GM12878 (cell line): ENCODE measurements around the gene KLHL15. TPM values are rescaled to one million over a fixed set of nuclear protein-coding genes. Genes with fewer than 3 reads are reported as not detected.

Source experiments
- CBX3 ChIP-seq: fragments of 200-600 bp; sonication (generic); IDR thresholded peaks from 2 replicates; pipeline ENCODE4 v1.6.1; 2016; ENCODE audit warnings: low read depth, borderline replicate concordance
- CEBPZ ChIP-seq: fragments of 150-350 bp; IDR thresholded peaks from 2 replicates; pipeline ENCODE4 v1.6.1; 2016; ENCODE audit warnings: low read depth, low read length
- CHD4 ChIP-seq: fragments of 200-600 bp; sonication (generic); IDR thresholded peaks from 2 replicates; pipeline ENCODE4 v1.6.1; 2016; ENCODE audit warnings: mild to moderate bottlenecking
- CREM ChIP-seq: IDR thresholded peaks from 2 replicates; pipeline ENCODE4 v1.6.1; 2014; ENCODE audit warnings: antibody characterized with exemption, low read depth
- CTCF ChIP-seq, 3 experiments: IDR thresholded peaks in 2 of 3; conservative IDR thresholded peaks in 1 of 3; 2 replicates each; pipeline ENCODE4 v1.5.1; 2011; ENCODE audit warnings: low read depth in 3 of 3, low read length in 3 of 3, mild to moderate bottlenecking in 3 of 3, control low read depth in 2 of 3, moderate library complexity in 2 of 3, inconsistent platforms in 1 of 3, mixed read lengths in 1 of 3; ENCODE audit not compliant: control insufficient read depth in 2 of 3, insufficient read depth in 1 of 3; ENCODE audit errors: extremely low read depth in 1 of 3
- E4F1 ChIP-seq: fragments of 450-650 bp; IDR thresholded peaks from 2 replicates; pipeline ENCODE4 v1.6.1; 2018; ENCODE audit warnings: borderline replicate concordance, mild to moderate bottlenecking; ENCODE audit not compliant: partially characterized antibody
- ETV6 ChIP-seq, 2 experiments: fragments of 450-650 bp in 1 of 2; IDR thresholded peaks in 1 of 2; conservative IDR thresholded peaks in 1 of 2; 2 replicates each; pipeline ENCODE4 v1.6.1; 2014; ENCODE audit warnings: antibody characterized with exemption in 1 of 2, borderline replicate concordance in 1 of 2, low read depth in 1 of 2, mild to moderate bottlenecking in 1 of 2, moderate library complexity in 1 of 2
- EZH2 ChIP-seq: IDR thresholded peaks from 2 replicates; pipeline ENCODE4 v1.6.1; 2012; ENCODE audit warnings: low read depth, mild to moderate bottlenecking, control low read depth, inconsistent platforms, low read length, borderline replicate concordance; ENCODE audit not compliant: control insufficient read depth
- GABPA ChIP-seq: IDR thresholded peaks from 2 replicates; pipeline ENCODE4 v1.6.1; 2014; ENCODE audit warnings: antibody characterized with exemption, low read depth, mild to moderate bottlenecking, inconsistent platforms
- GATAD2B ChIP-seq: fragments of 450-650 bp; conservative IDR thresholded peaks from 2 replicates; pipeline ENCODE4 v1.6.1; 2017; ENCODE audit warnings: low read depth, mild to moderate bottlenecking, moderate library complexity
- NR2F1 ChIP-seq: fragments of 450-650 bp; conservative IDR thresholded peaks from 2 replicates; pipeline ENCODE4 v1.6.1; 2017; ENCODE audit warnings: mild to moderate bottlenecking
- polyA plus RNA-seq, 11 experiments: library from polyadenylated mRNA; depleted of rRNA in 4 of 11; unstranded in 6 of 11; stranded (reverse) in 5 of 11; fragments of >200 nt; fragmentation: Nextera tagmentation in 4 of 11; fragmentation: Illumina TruSeq in 1 of 11; extraction: Ambion mirVana in 4 of 11; extraction: Trizol in 1 of 11; gene quantifications; 1 replicate in 1 of 11; 2 replicates in 10 of 11; pipeline versions ENCODE4 v1.2.1 to v1.2.3, GENCODE V29; 2011 to 2016; ENCODE audit warnings: inconsistent platforms in 2 of 11, missing spikeins in 2 of 11, low read depth in 1 of 11
- total RNA-seq, 4 experiments: library from RNA; depleted of rRNA in 3 of 4; stranded (reverse); fragments of >200 nt in 3 of 4; fragmentation: Illumina TruSeq in 1 of 4; extraction: Trizol in 1 of 4; gene quantifications; 2 replicates each; pipeline versions ENCODE4 v1.2.1 to v1.2.3, GENCODE V29; 2013 to 2021

Gene KLHL15
- total and polyA plus RNA-seq, 10 of the 15 experiments (the other 5 are each of a cell fraction or from before 2014, with no cell fraction given) = 1.4 to 7.0 (median 3.7) TPM

- TF ChIP-seq GABPA (no peak), CHD4 (no peak), ETV6 (conservative IDR thresholded peaks at IDR 0.05 in 1 of 2, IDR thresholded peaks at IDR 0.05 in 1 of 2; ENCODE audit: borderline replicate concordance in 1 of 2, low read depth in 1 of 2) (no peak), EZH2 (no peak), CREM (no peak), CEBPZ (no peak), E4F1 (no peak), GATAD2B (no peak), NR2F1 (no peak), CTCF (IDR thresholded peaks at IDR 0.05 in 2 of 3, conservative IDR thresholded peaks at IDR 0.05 in 1 of 3; ENCODE audit: control insufficient read depth in 2 of 3, extremely low read depth in 1 of 3, insufficient read depth in 1 of 3, low read depth in 3 of 3, low read length in 3 of 3) (no peak), CBX3 (no peak)
These were observed 33.9 kb downstream of the KLHL15 start (continued) for GRCh38 chrX:23993012-23993633.
